ENCODE data around the gene IL5.

DNA sequence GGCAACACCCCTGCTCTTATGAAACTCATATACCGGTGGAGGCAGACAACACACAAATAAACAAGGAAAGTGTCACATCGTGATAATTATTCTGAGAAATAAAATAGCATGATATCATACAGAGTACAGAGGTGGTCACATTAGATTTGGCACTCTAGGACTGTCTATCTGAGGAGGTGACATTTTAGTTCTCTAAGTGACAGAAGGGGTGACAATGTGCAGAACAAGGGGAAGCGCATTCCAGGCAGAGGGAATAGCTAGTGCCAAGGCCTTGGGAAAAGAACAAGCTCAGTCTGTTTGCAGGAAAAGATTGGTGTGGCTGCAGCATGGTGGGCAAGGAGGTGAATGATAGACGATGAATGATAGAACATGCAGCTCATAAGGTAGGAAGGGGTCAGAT, 40.1 kb downstream of the IL5 start:
- TF ChIP-seq, protein P1, sequence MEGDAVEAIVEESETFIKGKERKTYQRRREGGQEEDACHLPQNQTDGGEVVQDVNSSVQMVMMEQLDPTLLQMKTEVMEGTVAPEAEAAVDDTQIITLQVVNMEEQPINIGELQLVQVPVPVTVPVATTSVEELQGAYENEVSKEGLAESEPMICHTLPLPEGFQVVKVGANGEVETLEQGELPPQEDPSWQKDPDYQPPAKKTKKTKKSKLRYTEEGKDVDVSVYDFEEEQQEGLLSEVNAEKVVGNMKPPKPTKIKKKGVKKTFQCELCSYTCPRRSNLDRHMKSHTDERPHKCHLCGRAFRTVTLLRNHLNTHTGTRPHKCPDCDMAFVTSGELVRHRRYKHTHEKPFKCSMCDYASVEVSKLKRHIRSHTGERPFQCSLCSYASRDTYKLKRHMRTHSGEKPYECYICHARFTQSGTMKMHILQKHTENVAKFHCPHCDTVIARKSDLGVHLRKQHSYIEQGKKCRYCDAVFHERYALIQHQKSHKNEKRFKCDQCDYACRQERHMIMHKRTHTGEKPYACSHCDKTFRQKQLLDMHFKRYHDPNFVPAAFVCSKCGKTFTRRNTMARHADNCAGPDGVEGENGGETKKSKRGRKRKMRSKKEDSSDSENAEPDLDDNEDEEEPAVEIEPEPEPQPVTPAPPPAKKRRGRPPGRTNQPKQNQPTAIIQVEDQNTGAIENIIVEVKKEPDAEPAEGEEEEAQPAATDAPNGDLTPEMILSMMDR (IDR thresholded peaks at IDR 0.05) = no peak
- TF ChIP-seq POLR2A (IDR thresholded peaks at IDR 0.05) = no peak
